HFFc6 (cell line): ENCODE results near the gene BCL7B. TPM values are rescaled to one million over a fixed set of nuclear protein-coding genes. Genes with fewer than 3 reads are reported as not detected.
"Not testable (repeated sequence)": the region's sequence is repeated elsewhere in the genome, so short reads cannot be mapped to it uniquely, and the experiment has no call there.

Experiments used
- DNase-seq: peaks from one replicate; pipeline ENCODE4 v3.0.0-alpha.2; 2018
- H3K27ac Mint-ChIP-seq: 2 replicates; pipeline ENCODE4 v1.8.0; 2020; ENCODE audit warnings: mild to moderate bottlenecking, mixed read lengths
- H3K27me3 Mint-ChIP-seq: 2 replicates; pipeline ENCODE4 v1.8.0; 2021; ENCODE audit warnings: mild to moderate bottlenecking, moderate library complexity, mixed read lengths; ENCODE audit not compliant: insufficient read depth
- H3K36me3 Mint-ChIP-seq: 2 replicates; pipeline ENCODE4 v1.8.0; 2021; ENCODE audit warnings: low read depth, mixed read lengths
- H3K4me1 Mint-ChIP-seq: 2 replicates; pipeline ENCODE4 v1.8.0; 2020; ENCODE audit warnings: low read depth, mixed read lengths
- H3K4me3 Mint-ChIP-seq: 2 replicates; pipeline ENCODE4 v1.8.0; 2020; ENCODE audit warnings: mild to moderate bottlenecking, moderate library complexity, mixed read lengths
- H3K9me3 Mint-ChIP-seq: 2 replicates; pipeline ENCODE4 v1.8.0; 2020; ENCODE audit warnings: mild to moderate bottlenecking, mixed read lengths
- CTCF ChIP-seq: fragments of 200-600 bp; sonication (generic); IDR thresholded peaks from 2 replicates; pipeline ENCODE4 v1.5.0; 2021; ENCODE audit warnings: antibody characterized with exemption, mild to moderate bottlenecking
- total RNA-seq, 6 experiments: library from RNA; stranded (reverse); fragmentation: NEBNext Ultra II Directional; extraction: Animal tissue kit (Norgen Biotek cat#: 25700); gene quantifications; 2 replicates in 1 of 6; 3 replicates in 5 of 6; pipeline ENCODE4 v1.2.3, GENCODE V29; 2021

Gene BCL7B
- total RNA-seq, 6 experiments from 2014 or later = 46.7 to 58.1 (median 50.0) TPM

GRCh38 chr7:73537051-73537450, 20.4 kb downstream of the BCL7B start:
- TF ChIP-seq CTCF = no peak
- Mint-ChIP-seq H3K4me3 (no peak overlapping the region), H3K36me3 (peaks cover 18% of the 10 kb centered on the region), H3K9me3 (no peaks in the 10 kb centered on the region), H3K27me3 (peaks cover 1% of the 10 kb centered on the region; the same call in 1 of the 2 replicates), H3K27ac (no peak overlapping the region), H3K4me1 (no peaks in the 10 kb centered on the region)
- DNase-seq = no peak

- no peak for TF ChIP-seq CTCF
- H3K4me3 Mint-ChIP-seq = no peak overlapping the region
- H3K27ac Mint-ChIP-seq = no peak overlapping the region
- no peaks in the 10 kb centered on the region for H3K9me3 Mint-ChIP-seq
- peaks cover 1% of the 10 kb centered on the region; the same call in 1 of the 2 replicates for H3K27me3 Mint-ChIP-seq
- no peak for DNase-seq
- no peaks in the 10 kb centered on the region for H3K4me1 Mint-ChIP-seq
- peaks cover 14% of the 10 kb centered on the region for H3K36me3 Mint-ChIP-seq
Observed at GRCh38 chr7:73536479-73536878, 21.0 kb downstream of the BCL7B start.

DNA sequence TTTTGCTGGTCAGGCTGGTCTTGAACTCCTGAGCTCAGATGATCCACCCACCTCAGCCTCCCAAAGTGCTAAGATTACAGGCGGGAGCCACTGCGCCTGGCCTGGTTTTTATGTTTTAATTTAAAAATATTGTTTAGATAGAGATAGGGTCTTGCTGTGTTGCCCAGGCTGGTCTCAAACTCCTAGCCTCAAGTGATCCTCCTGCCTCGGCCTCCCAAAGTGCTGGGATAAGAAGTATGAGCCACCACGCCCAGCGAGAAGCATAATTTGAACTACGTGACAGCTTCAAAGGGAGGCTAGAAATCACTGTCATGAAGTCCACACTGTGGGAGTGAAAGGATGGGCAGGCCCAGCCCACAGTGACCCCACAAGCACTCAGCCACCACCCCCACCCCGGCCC, 21.6 kb downstream of the BCL7B start:
- H3K4me3 Mint-ChIP-seq, H3K36me3 Mint-ChIP-seq, H3K27ac Mint-ChIP-seq, H3K9me3 Mint-ChIP-seq, H3K4me1 Mint-ChIP-seq, H3K27me3 Mint-ChIP-seq, DNase-seq: not testable (repeated sequence)

GRCh38 chr7:73533742-73534141, 23.7 kb downstream of the BCL7B start:
- TF ChIP-seq CTCF = no peak
- Mint-ChIP-seq H3K9me3 (no peaks in the 10 kb centered on the region), H3K27ac (no peak overlapping the region), H3K27me3 (peaks cover 1% of the 10 kb centered on the region; the same call in 1 of the 2 replicates), H3K4me3 (no peak overlapping the region), H3K4me1 (no peaks in the 10 kb centered on the region), H3K36me3 (peaks cover 10% of the 10 kb centered on the region)
- no peak for DNase-seq

- H3K27ac Mint-ChIP-seq = no peak overlapping the region
- TF ChIP-seq CTCF = no peak
- no peak for DNase-seq
- no peaks in the 10 kb centered on the region; the same call in none of the 2 replicates for H3K27me3 Mint-ChIP-seq
- no peak overlapping the region for H3K4me3 Mint-ChIP-seq
- H3K36me3 Mint-ChIP-seq = peaks cover 10% of the 10 kb centered on the region
- no peaks in the 10 kb centered on the region for H3K9me3 Mint-ChIP-seq
- H3K4me1 Mint-ChIP-seq = peaks cover 6% of the 10 kb centered on the region
Observed at GRCh38 chr7:73532224-73532623, 25.3 kb downstream of the BCL7B start.

DNA sequence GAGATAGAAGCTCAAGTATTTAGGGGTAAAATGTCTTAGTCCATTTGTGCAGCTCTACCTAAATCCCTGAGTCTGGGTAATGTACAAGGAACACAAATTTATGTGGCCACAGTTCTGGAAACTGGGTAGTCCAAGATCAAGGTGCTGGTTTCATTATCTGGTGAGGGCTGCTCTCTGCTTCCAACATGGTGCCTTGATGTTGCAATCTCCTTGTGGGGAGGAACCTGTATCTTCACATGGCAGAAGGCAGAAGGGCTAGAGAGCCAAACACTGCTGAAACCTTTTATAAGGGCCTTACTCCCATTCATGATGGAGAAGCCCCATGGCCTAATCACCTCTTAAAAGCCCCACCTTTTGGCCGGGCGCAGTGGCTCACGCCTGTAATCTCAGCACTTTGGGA, 26.7 kb downstream of the BCL7B start:
- H3K36me3 Mint-ChIP-seq = peaks cover 5% of the 10 kb centered on the region; the same call in 1 of the 2 replicates
- no peaks in the 10 kb centered on the region for H3K9me3 Mint-ChIP-seq
- peaks cover 11% of the 10 kb centered on the region for H3K4me1 Mint-ChIP-seq
- no peak for TF ChIP-seq CTCF
- no peaks in the 10 kb centered on the region; the same call in none of the 2 replicates for H3K27me3 Mint-ChIP-seq
- no peak overlapping the region for H3K4me3 Mint-ChIP-seq
- no peak for DNase-seq
- H3K27ac Mint-ChIP-seq = no peak overlapping the region
